VCaP (cell line): ENCODE measurements around the gene REV1.

Source experiments
- H3K27ac ChIP-seq: fragments of 450-650 bp; 2 replicates; pipeline ENCODE4 v1.5.1; 2017
- CTCF ChIP-seq: fragments of 450-650 bp; conservative IDR thresholded peaks from 2 replicates; pipeline ENCODE4 v1.5.1; 2017; ENCODE audit warnings: mild to moderate bottlenecking, moderate library complexity

REV1 gene

GRCh38 chr2:99484205-99484604 lies 5.6 kb downstream of the REV1 start:
- TF ChIP-seq CTCF = no peak
- H3K27ac ChIP-seq = no peak overlapping the region

- no peak for TF ChIP-seq CTCF
- no peak overlapping the region for H3K27ac ChIP-seq
Observed at GRCh38 chr2:99481941-99482340, 7.9 kb downstream of the REV1 start.

GRCh38 chr2:99481527-99481926 lies 8.3 kb downstream of the REV1 start:
- no peak overlapping the region for H3K27ac ChIP-seq
- TF ChIP-seq CTCF = no peak

- TF ChIP-seq CTCF = no peak
- H3K27ac ChIP-seq = no peak overlapping the region
Observed at GRCh38 chr2:99480390-99480789, 9.4 kb downstream of the REV1 start.

- no peak overlapping the region for H3K27ac ChIP-seq
- TF ChIP-seq CTCF = no peak
Observed at GRCh38 chr2:99478632-99479031, 11.2 kb downstream of the REV1 start.

- H3K27ac ChIP-seq = no peak overlapping the region
- no peak for TF ChIP-seq CTCF
Observed at GRCh38 chr2:99477054-99477453, 12.8 kb downstream of the REV1 start.

GRCh38 chr2:99476629-99477028 lies 13.2 kb downstream of the REV1 start:
- H3K27ac ChIP-seq = no peak overlapping the region
- TF ChIP-seq CTCF = no peak

GRCh38 chr2:99475095-99475494 lies 14.7 kb downstream of the REV1 start:
- H3K27ac ChIP-seq = peak overlapping the region; percentile 53
